GM12878 (cell line): Measurements from ENCODE around the gene SMIM14.

Experiments used
- MXI1 ChIP-seq: fragments of 150-350 bp; IDR thresholded peaks from 2 replicates; pipeline ENCODE4 v1.6.1; 2011; ENCODE audit warnings: low read depth, mild to moderate bottlenecking, inconsistent platforms, low read length, improper control_type of control experiment
- POLR2A ChIP-seq: IDR thresholded peaks from 2 replicates; pipeline ENCODE4 v1.6.1; 2011; ENCODE audit warnings: low read depth, mild to moderate bottlenecking, low read length
- RCOR1 ChIP-seq: conservative IDR thresholded peaks from 2 replicates; pipeline ENCODE4 v1.6.1; 2012; ENCODE audit warnings: low read depth, low read length, improper control_type of control experiment

GRCh38 chr4:39609454-39609931, 29.2 kb downstream of the SMIM14 start:
- TF ChIP-seq RCOR1 (0 out of 2 replicates have a peak, but pooled peaks have one; percentile 64), MXI1 (no peak), POLR2A (0 out of 2 replicates have a peak, but pooled peaks have one; percentile 29)
